ENCODE measurements around the gene CDK8.

CDK8 gene

DNA sequence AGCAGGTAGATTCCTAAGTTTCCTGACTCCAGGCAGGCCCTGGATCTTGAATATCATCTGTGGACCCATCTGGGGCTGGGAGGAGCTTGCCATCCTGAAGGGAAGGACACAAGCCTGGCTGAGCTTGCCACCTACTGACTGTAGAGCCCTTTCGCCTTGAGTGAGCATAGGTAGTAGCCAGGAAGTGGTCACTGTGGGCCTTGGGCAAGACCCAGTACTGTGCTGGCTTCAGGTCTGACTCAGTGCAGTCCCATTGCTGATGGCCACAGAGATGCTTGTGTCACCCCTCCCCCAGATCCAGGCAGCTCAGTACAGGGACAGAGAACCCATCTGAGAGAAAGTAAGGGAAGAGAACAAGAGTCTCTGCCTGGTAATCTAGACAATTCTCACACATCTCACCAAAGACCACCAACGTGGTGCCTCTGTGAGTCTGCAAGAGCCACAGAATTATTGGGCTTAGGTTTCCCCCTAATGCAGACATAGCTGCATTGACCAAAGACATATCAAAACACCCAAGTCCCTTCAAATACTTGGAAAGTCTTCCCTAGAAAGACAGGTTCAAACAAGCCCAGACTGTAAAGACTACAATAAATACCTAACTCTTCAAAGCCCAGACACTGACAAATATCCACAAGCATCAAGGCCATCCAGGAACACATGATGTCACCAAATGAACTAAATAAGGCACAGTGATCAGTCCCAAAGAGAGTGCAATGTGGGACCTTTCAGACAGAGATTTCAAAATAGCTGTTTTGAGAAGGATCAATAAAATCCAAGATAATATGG is 195.3 kb downstream of the CDK8 start:
- DNase-seq: no peak

All from DMS79 (cell line).